ENCODE measurements around the gene STOML1.

STOML1 gene

GRCh38 chr15:74032046-74032445 lies 40.0 kb upstream of the STOML1 start:
- Histone ChIP-seq H3K27me3 (replicated peaks in 2 of 5; ENCODE audit: control insufficient read depth in 4 of 5, insufficient read depth in 5 of 5, low read length in 4 of 5) (no peaks in the 10 kb centered on the region), H3K27ac (ENCODE audit: insufficient read depth in 1 of 2, low read depth in 1 of 2, low read length in 2 of 2, poor library complexity in 1 of 2, severe bottlenecking in 2 of 2) (no peak overlapping the region), H3K36me3 (ENCODE audit: control insufficient read depth in 4 of 4, insufficient read depth in 4 of 4, low read length in 3 of 4) (peaks cover 10 to 88% (median 62%) of the 10 kb centered on the region in 4 experiments), H3K9me3 (ENCODE audit: control extremely low read depth in 1 of 5, control insufficient read depth in 4 of 5, insufficient read depth in 2 of 5, low read depth in 1 of 5, low read length in 4 of 5) (no peaks in the 10 kb centered on the region), H3K4me3 (ENCODE audit: control insufficient read depth in 1 of 7, extremely low read depth in 1 of 7, insufficient read depth in 4 of 7, low read depth in 2 of 7, low read length in 6 of 7) (no peak overlapping the region), H3K4me1 (ENCODE audit: control extremely low read depth in 1 of 4, control insufficient read depth in 4 of 4, insufficient read depth in 4 of 4, low read length in 3 of 4) (peaks cover 0 to 15% (median 11%) of the 10 kb centered on the region in 4 experiments)
- DNase-seq, result no peak
- ChIA-PET POLR2A (no interaction called here), CTCF (interaction anchor here (0.7 to 2.0 kb wide), 8 partner anchors 9 to 59 kb away, joined by 3 to 6 read pairs (median 4); no protein-coding TSS in a partner anchor)
- WGBS (ENCODE audit: insufficient coverage), result 95% methylated on average over 6 of the region's 6 CpGs

DNA sequence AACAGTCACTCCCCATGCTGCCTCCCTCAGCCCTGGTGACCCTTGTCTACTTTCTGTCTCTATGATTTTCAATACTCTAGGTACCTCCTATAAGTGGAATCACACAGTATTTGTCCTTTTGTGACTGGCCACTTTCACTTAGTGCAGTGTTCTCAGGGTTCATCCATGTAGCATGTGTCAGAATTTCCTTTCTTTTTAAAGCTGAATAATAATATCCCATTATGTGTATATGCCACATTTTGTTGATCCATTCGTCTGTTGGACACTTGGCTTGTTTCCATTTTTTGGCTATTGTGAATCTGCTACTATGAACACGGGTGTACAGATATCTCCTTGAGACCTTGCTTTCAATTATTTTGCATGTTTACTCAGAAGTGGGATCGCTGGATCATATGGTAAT lies 36.6 kb upstream of the STOML1 start:
- no peaks in the 10 kb centered on the region for H3K9me3 ChIP-seq (ENCODE audit: control extremely low read depth in 1 of 5, control insufficient read depth in 4 of 5, insufficient read depth in 2 of 5, low read depth in 1 of 5, low read length in 4 of 5)
- H3K4me1 ChIP-seq (ENCODE audit: control extremely low read depth in 1 of 4, control insufficient read depth in 4 of 4, insufficient read depth in 4 of 4, low read length in 3 of 4), result peaks cover 0 to 12% (median 10%) of the 10 kb centered on the region in 4 experiments
- DNase-seq, result no peak
- CTCF ChIA-PET, result interaction anchor here (1.1 to 2.2 kb wide), 5 partner anchors 9 to 55 kb away, joined by 3 to 10 read pairs (median 4); no protein-coding TSS in a partner anchor
- WGBS (ENCODE audit: insufficient coverage), result 83% methylated on average over 1 of the region's 3 CpGs
- no peak overlapping the region for H3K27ac ChIP-seq (ENCODE audit: insufficient read depth in 1 of 2, low read depth in 1 of 2, low read length in 2 of 2, poor library complexity in 1 of 2, severe bottlenecking in 2 of 2)
- no peak overlapping the region for H3K4me3 ChIP-seq (ENCODE audit: control insufficient read depth in 1 of 7, extremely low read depth in 1 of 7, insufficient read depth in 4 of 7, low read depth in 2 of 7, low read length in 6 of 7)
- H3K27me3 ChIP-seq (replicated peaks in 2 of 5; ENCODE audit: control insufficient read depth in 4 of 5, insufficient read depth in 5 of 5, low read length in 4 of 5), result no peaks in the 10 kb centered on the region
- POLR2A ChIA-PET, result no interaction called here
- peaks cover 20 to 87% (median 60%) of the 10 kb centered on the region in 4 experiments for H3K36me3 ChIP-seq (ENCODE audit: control insufficient read depth in 4 of 4, insufficient read depth in 4 of 4, low read length in 3 of 4)

DNA sequence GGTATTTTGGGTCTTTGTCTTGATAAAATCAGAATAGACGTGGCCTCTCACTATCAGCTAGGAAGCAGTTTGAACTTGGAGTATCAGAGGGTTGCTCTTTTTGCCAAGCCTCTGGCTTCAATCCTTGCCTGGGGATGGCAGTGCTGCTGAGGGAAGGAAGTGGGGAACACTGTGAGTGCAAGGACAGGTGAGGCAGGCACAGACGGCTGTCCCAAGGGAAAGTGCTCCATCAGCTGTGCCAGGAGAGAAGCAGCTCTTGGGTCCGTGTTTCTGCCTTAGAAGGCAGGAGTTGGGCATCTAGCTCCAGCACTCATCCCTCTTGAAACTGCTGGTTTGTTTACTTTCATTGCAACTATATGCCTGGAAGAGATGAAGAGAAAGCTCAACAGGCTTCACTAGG lies 35.6 kb upstream of the STOML1 start:
- peaks cover 16 to 87% (median 60%) of the 10 kb centered on the region in 4 experiments for H3K36me3 ChIP-seq (ENCODE audit: control insufficient read depth in 4 of 4, insufficient read depth in 4 of 4, low read length in 3 of 4)
- H3K9me3 ChIP-seq (ENCODE audit: control extremely low read depth in 1 of 5, control insufficient read depth in 4 of 5, insufficient read depth in 2 of 5, low read depth in 1 of 5, low read length in 4 of 5), result no peaks in the 10 kb centered on the region
- H3K27me3 ChIP-seq (replicated peaks in 2 of 5; ENCODE audit: control insufficient read depth in 4 of 5, insufficient read depth in 5 of 5, low read length in 4 of 5), result no peaks in the 10 kb centered on the region
- no peak overlapping the region for H3K4me3 ChIP-seq (ENCODE audit: control insufficient read depth in 1 of 7, extremely low read depth in 1 of 7, insufficient read depth in 4 of 7, low read depth in 2 of 7, low read length in 6 of 7)
- no peak for DNase-seq
- H3K4me1 ChIP-seq (ENCODE audit: control extremely low read depth in 1 of 4, control insufficient read depth in 4 of 4, insufficient read depth in 4 of 4, low read length in 3 of 4), result peaks cover 0 to 9% (median 5%) of the 10 kb centered on the region in 4 experiments
- WGBS (ENCODE audit: insufficient coverage), result 67% methylated on average over 3 of the region's 3 CpGs
- CTCF ChIA-PET, result interaction anchor here (0.7 to 2.2 kb wide), 5 partner anchors 8 to 53 kb away, joined by 3 to 10 read pairs (median 3); no protein-coding TSS in a partner anchor
- POLR2A ChIA-PET, result no interaction called here
- H3K27ac ChIP-seq (ENCODE audit: insufficient read depth in 1 of 2, low read depth in 1 of 2, low read length in 2 of 2, poor library complexity in 1 of 2, severe bottlenecking in 2 of 2), result no peak overlapping the region

DNA sequence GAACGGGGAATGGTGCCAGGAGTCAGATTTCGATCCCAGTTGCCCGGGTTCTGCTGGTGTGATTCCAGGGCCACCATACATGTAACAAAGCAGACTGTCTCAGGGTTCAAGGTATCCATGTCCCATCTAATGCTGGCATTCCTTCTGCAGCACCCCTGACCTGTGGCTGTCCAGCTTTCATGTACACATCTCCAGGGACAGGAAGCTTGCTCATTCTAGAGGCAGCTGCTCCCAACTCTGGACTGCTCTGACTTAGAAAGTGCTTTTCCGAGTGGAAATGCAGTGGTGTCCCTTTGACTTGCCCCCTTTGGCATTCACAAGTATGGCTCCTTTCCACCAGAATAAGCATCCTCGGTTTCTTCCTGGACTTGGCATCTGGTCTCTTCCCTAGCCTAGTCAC lies 33.3 kb upstream of the STOML1 start:
- ChIA-PET POLR2A (no interaction called here), CTCF (interaction anchor here (1.7 to 1.8 kb wide), 2 partner anchors 17 to 53 kb away, joined by 4 to 5 read pairs; no protein-coding TSS in a partner anchor)
- DNase-seq, result no peak
- Histone ChIP-seq H3K9me3 (ENCODE audit: control extremely low read depth in 1 of 5, control insufficient read depth in 4 of 5, insufficient read depth in 2 of 5, low read depth in 1 of 5, low read length in 4 of 5) (no peaks in the 10 kb centered on the region), H3K4me3 (ENCODE audit: control insufficient read depth in 1 of 7, extremely low read depth in 1 of 7, insufficient read depth in 4 of 7, low read depth in 2 of 7, low read length in 6 of 7) (no peak overlapping the region), H3K36me3 (ENCODE audit: control insufficient read depth in 4 of 4, insufficient read depth in 4 of 4, low read length in 3 of 4) (peaks cover 22 to 84% (median 62%) of the 10 kb centered on the region in 4 experiments), H3K4me1 (ENCODE audit: control extremely low read depth in 1 of 4, control insufficient read depth in 4 of 4, insufficient read depth in 4 of 4, low read length in 3 of 4) (no peaks in the 10 kb centered on the region), H3K27me3 (replicated peaks in 2 of 5; ENCODE audit: control insufficient read depth in 4 of 5, insufficient read depth in 5 of 5, low read length in 4 of 5) (no peaks in the 10 kb centered on the region), H3K27ac (ENCODE audit: insufficient read depth in 1 of 2, low read depth in 1 of 2, low read length in 2 of 2, poor library complexity in 1 of 2, severe bottlenecking in 2 of 2) (no peak overlapping the region)
- WGBS (ENCODE audit: insufficient coverage), result 100% methylated on average over 5 of the region's 5 CpGs

- no peaks in the 10 kb centered on the region for H3K27me3 ChIP-seq (replicated peaks in 2 of 5; ENCODE audit: control insufficient read depth in 4 of 5, insufficient read depth in 5 of 5, low read length in 4 of 5)
- peaks cover 0 to under 1% (median 0%) of the 10 kb centered on the region in 4 experiments for H3K4me1 ChIP-seq (ENCODE audit: control extremely low read depth in 1 of 4, control insufficient read depth in 4 of 4, insufficient read depth in 4 of 4, low read length in 3 of 4)
- no peaks in the 10 kb centered on the region for H3K9me3 ChIP-seq (ENCODE audit: control extremely low read depth in 1 of 5, control insufficient read depth in 4 of 5, insufficient read depth in 2 of 5, low read depth in 1 of 5, low read length in 4 of 5)
- no peak overlapping the region for H3K27ac ChIP-seq (ENCODE audit: insufficient read depth in 1 of 2, low read depth in 1 of 2, low read length in 2 of 2, poor library complexity in 1 of 2, severe bottlenecking in 2 of 2)
- ChIA-PET CTCF (interaction anchor here (1.2 to 1.8 kb wide), 6 partner anchors 11 to 54 kb away, joined by 3 to 7 read pairs (median 4); no protein-coding TSS in a partner anchor), POLR2A (no interaction called here)
- no peak for DNase-seq
- WGBS (ENCODE audit: insufficient coverage), result 45% methylated on average over 2 of the region's 2 CpGs
- no peak overlapping the region for H3K4me3 ChIP-seq (ENCODE audit: control insufficient read depth in 1 of 7, extremely low read depth in 1 of 7, insufficient read depth in 4 of 7, low read depth in 2 of 7, low read length in 6 of 7)
- H3K36me3 ChIP-seq (ENCODE audit: control insufficient read depth in 4 of 4, insufficient read depth in 4 of 4, low read length in 3 of 4), result peaks cover 25 to 82% (median 60%) of the 10 kb centered on the region in 4 experiments
Observed at GRCh38 chr15:74024687-74025086, 32.6 kb upstream of the STOML1 start.

DNA sequence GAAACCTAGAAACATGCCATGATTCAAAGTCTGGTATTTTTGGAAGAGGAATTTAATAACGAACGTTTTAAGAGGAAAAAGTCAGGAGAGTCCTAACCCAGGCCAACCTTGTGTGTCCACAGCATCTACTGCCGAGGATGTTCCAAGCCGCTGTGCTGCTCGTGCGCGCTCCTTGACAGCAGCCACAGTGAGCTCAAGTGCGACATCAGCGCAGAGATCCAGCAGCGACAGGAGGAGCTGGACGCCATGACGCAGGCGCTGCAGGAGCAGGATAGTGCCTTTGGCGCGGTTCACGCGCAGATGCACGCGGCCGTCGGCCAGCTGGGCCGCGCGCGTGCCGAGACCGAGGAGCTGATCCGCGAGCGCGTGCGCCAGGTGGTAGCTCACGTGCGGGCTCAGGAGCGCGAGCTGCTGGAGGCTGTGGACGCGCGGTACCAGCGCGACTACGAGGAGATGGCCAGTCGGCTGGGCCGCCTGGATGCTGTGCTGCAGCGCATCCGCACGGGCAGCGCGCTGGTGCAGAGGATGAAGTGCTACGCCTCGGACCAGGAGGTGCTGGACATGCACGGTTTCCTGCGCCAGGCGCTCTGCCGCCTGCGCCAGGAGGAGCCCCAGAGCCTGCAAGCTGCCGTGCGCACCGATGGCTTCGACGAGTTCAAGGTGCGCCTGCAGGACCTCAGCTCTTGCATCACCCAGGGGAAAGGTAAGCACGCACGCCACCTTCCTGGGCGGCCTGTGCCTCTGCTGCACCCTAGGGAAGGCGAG lies 30.8 kb upstream of the STOML1 start:
- Histone ChIP-seq H3K27me3 (replicated peaks in 2 of 5; ENCODE audit: control insufficient read depth in 4 of 5, insufficient read depth in 5 of 5, low read length in 4 of 5) (no peaks in the 10 kb centered on the region), H3K9me3 (ENCODE audit: control extremely low read depth in 1 of 5, control insufficient read depth in 4 of 5, insufficient read depth in 2 of 5, low read depth in 1 of 5, low read length in 4 of 5) (no peaks in the 10 kb centered on the region), H3K4me1 (ENCODE audit: control extremely low read depth in 1 of 4, control insufficient read depth in 4 of 4, insufficient read depth in 4 of 4, low read length in 3 of 4) (peaks cover 0 to 7% (median 0%) of the 10 kb centered on the region in 4 experiments), H3K27ac (ENCODE audit: insufficient read depth in 1 of 2, low read depth in 1 of 2, low read length in 2 of 2, poor library complexity in 1 of 2, severe bottlenecking in 2 of 2) (no peak overlapping the region), H3K4me3 (ENCODE audit: control insufficient read depth in 1 of 7, extremely low read depth in 1 of 7, insufficient read depth in 4 of 7, low read depth in 2 of 7, low read length in 6 of 7) (no peak overlapping the region), H3K36me3 (ENCODE audit: control insufficient read depth in 4 of 4, insufficient read depth in 4 of 4, low read length in 3 of 4) (peaks cover 25 to 75% (median 51%) of the 10 kb centered on the region in 4 experiments)
- DNase-seq, result no peak
- ChIA-PET CTCF (interaction anchor here (1.0 to 1.7 kb wide), 4 partner anchors 9 to 31 kb away, joined by 3 to 6 read pairs (median 4); partner anchors contain the start of gene PML), POLR2A (interaction anchor here (1.1 kb wide), 1 partner anchor 16 kb away, joined by 4 read pairs; no protein-coding TSS in a partner anchor)
- WGBS (ENCODE audit: insufficient coverage), result 97% methylated on average over 66 of the region's 66 CpGs

- ChIA-PET POLR2A (no interaction called here), CTCF (interaction anchor here (0.6 to 1.3 kb wide), 4 partner anchors 8 to 42 kb away, joined by 3 to 4 read pairs (median 4); no protein-coding TSS in a partner anchor)
- Histone ChIP-seq H3K4me1 (ENCODE audit: control extremely low read depth in 1 of 4, control insufficient read depth in 4 of 4, insufficient read depth in 4 of 4, low read length in 3 of 4) (peaks cover 0 to 13% (median 0%) of the 10 kb centered on the region in 4 experiments), H3K4me3 (ENCODE audit: control insufficient read depth in 1 of 7, extremely low read depth in 1 of 7, insufficient read depth in 4 of 7, low read depth in 2 of 7, low read length in 6 of 7) (no peak overlapping the region), H3K36me3 (ENCODE audit: control insufficient read depth in 4 of 4, insufficient read depth in 4 of 4, low read length in 3 of 4) (peaks cover 12 to 61% (median 41%) of the 10 kb centered on the region in 4 experiments), H3K9me3 (ENCODE audit: control extremely low read depth in 1 of 5, control insufficient read depth in 4 of 5, insufficient read depth in 2 of 5, low read depth in 1 of 5, low read length in 4 of 5) (no peaks in the 10 kb centered on the region), H3K27me3 (replicated peaks in 2 of 5; ENCODE audit: control insufficient read depth in 4 of 5, insufficient read depth in 5 of 5, low read length in 4 of 5) (no peaks in the 10 kb centered on the region), H3K27ac (ENCODE audit: insufficient read depth in 1 of 2, low read depth in 1 of 2, low read length in 2 of 2, poor library complexity in 1 of 2, severe bottlenecking in 2 of 2) (no peak overlapping the region)
- WGBS (ENCODE audit: insufficient coverage), result 33% methylated on average over 1 of the region's 2 CpGs
- no peak for DNase-seq
Observed at GRCh38 chr15:74019734-74020133, 27.6 kb upstream of the STOML1 start.

Measured in common myeloid progenitor, CD34-positive (primary cell).